Mesothelial cell of epicardium (in vitro differentiated cells): ENCODE data around the gene PCSK6. TPM values are rescaled to one million over a fixed set of nuclear protein-coding genes. Genes with fewer than 3 reads are reported as not detected.
A peak's percentile ranks its signal among the peaks of the same experiment; 100 is the strongest.

Experiments
- DNase-seq, 2 experiments: peaks; one replicate each; pipeline ENCODE4 v3.0.0; 2021; ENCODE audit warnings: low spot score in 2 of 2; ENCODE audit not compliant: unreplicated experiment in 2 of 2
- H3K27ac Mint-ChIP-seq: 2 replicates; pipeline ENCODE4 v1.8.0; 2021; ENCODE audit warnings: mixed read lengths
- H3K27me3 Mint-ChIP-seq: 2 replicates; pipeline ENCODE4 v1.8.0; 2021; ENCODE audit warnings: low read depth, mixed read lengths
- H3K36me3 Mint-ChIP-seq: 2 replicates; pipeline ENCODE4 v1.8.0; 2021; ENCODE audit warnings: mixed read lengths
- H3K4me1 Mint-ChIP-seq: 2 replicates; pipeline ENCODE4 v1.8.0; 2021; ENCODE audit warnings: mixed read lengths
- H3K4me3 Mint-ChIP-seq: 2 replicates; pipeline ENCODE4 v1.8.0; 2021; ENCODE audit warnings: mild to moderate bottlenecking, moderate library complexity, mixed read lengths
- H3K9me3 Mint-ChIP-seq: 2 replicates; pipeline ENCODE4 v1.8.0; 2021; ENCODE audit warnings: mixed read lengths
- total RNA-seq: library from RNA; stranded (reverse); gene quantifications from 3 replicates; pipeline ENCODE4 v1.2.1, GENCODE V29; 2021
- TF ChIP-seq, protein P1 (sequence below): fragments of 200-600 bp; sonication (generic); IDR thresholded peaks from one replicate; pipeline ENCODE4 v1.5.0; 2021; ENCODE audit warnings: antibody characterized with exemption; ENCODE audit not compliant: unreplicated experiment

The PCSK6 gene
- total RNA-seq, 1 donor from 2014 or later: 4.5 TPM

DNA sequence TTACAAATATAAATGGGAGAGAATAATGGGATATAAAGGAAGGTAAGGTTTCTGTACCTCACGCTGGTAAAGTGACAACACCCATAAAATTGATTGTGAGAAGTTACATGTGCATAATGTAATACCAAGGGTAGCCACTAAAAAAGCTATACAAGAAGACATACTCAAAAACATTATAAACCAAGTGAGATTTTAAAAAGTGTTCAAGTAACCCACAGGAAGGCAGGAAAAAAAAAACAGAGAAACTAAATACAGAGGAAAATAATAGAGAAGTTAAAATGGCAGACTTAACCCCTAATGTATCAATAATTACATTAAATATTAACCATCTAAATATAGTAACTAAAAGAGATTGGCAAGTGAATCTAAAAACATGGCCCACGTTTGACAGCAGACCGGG, 76.3 kb downstream of the PCSK6 start:
- Mint-ChIP-seq H3K36me3 (no peaks in the 10 kb centered on the region), H3K4me3 (no peak overlapping the region), H3K27ac (no peak overlapping the region), H3K27me3 (no peaks in the 10 kb centered on the region), H3K4me1 (no peaks in the 10 kb centered on the region), H3K9me3 (peaks cover 7% of the 10 kb centered on the region)
- TF ChIP-seq, protein P1, sequence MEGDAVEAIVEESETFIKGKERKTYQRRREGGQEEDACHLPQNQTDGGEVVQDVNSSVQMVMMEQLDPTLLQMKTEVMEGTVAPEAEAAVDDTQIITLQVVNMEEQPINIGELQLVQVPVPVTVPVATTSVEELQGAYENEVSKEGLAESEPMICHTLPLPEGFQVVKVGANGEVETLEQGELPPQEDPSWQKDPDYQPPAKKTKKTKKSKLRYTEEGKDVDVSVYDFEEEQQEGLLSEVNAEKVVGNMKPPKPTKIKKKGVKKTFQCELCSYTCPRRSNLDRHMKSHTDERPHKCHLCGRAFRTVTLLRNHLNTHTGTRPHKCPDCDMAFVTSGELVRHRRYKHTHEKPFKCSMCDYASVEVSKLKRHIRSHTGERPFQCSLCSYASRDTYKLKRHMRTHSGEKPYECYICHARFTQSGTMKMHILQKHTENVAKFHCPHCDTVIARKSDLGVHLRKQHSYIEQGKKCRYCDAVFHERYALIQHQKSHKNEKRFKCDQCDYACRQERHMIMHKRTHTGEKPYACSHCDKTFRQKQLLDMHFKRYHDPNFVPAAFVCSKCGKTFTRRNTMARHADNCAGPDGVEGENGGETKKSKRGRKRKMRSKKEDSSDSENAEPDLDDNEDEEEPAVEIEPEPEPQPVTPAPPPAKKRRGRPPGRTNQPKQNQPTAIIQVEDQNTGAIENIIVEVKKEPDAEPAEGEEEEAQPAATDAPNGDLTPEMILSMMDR: peak; percentile 15
- no peak for DNase-seq

DNA sequence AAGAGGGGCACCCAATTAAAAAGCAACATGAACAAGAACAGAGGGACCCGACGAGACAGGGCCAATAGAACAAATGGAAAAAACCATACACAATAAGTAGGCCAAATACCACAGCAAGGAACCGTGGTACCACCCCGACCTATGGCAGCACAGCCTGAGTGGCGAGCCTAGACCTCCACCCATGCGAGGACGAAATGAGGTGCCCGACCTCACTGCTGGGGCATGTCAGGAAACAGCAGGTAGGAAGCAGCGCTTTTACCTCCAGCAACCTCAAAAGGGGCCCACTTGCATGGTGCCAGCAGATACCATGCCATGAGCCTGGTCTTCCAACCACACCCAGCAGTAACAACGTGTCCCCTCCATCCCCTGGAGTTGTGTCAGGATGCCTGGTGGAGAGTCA, 77.9 kb downstream of the PCSK6 start:
- no peak overlapping the region for H3K27ac Mint-ChIP-seq
- H3K27me3 Mint-ChIP-seq: no peaks in the 10 kb centered on the region
- no peaks in the 10 kb centered on the region for H3K36me3 Mint-ChIP-seq
- no peaks in the 10 kb centered on the region for H3K4me1 Mint-ChIP-seq
- no peak overlapping the region for H3K4me3 Mint-ChIP-seq
- peaks cover 7% of the 10 kb centered on the region for H3K9me3 Mint-ChIP-seq
- DNase-seq: peak in 1 of 2 experiments; percentile 22
- TF ChIP-seq, protein P1: no peak

DNA sequence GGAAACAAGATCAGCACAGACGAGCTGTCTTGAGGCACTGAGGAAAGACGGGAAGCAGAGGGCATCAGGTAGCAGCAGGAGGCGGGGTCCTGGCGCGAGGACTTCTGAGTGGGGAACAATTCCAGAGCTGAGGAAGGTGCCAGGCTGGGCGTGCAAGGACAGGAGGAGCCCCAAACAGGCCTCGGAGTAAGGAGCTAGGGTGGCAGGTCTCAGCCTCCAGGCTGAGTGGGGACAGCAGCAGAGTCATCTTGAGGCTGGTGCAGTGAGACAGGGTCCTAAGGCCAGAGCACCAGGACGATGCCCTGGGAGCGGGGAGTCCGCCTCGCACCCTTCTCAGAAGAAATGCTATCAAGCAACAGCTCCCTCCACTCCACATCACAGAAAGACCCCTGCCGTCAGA, 78.4 kb downstream of the PCSK6 start:
- H3K9me3 Mint-ChIP-seq: peaks cover 5% of the 10 kb centered on the region
- H3K4me3 Mint-ChIP-seq: no peak overlapping the region
- H3K27ac Mint-ChIP-seq: no peak overlapping the region
- H3K36me3 Mint-ChIP-seq: no peaks in the 10 kb centered on the region
- H3K27me3 Mint-ChIP-seq: no peaks in the 10 kb centered on the region
- H3K4me1 Mint-ChIP-seq: no peaks in the 10 kb centered on the region
- DNase-seq: peak in 1 of 2 experiments; percentile 27
- TF ChIP-seq, protein P1: no peak

DNA sequence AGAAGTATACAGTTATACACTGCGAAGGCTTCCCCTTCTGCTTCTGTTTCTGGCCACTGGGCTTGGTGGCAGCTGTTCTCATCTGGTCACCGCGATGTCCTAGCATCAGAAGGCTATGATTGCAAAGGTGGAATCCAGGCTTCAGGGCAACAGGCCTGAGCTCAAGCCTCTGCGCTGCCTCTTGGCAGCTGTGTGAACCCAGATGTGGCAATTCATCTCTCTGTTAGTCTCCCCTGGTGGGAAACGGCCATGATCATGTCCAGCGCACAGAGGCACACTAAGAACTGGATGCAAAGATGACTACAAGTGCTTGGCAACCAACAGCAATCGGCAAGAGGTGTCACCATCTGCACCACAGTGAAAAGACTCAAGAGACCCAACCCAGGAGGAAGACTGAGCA, 78.9 kb downstream of the PCSK6 start:
- Mint-ChIP-seq H3K36me3 (no peaks in the 10 kb centered on the region), H3K27ac (no peak overlapping the region), H3K9me3 (peaks cover under 1% of the 10 kb centered on the region), H3K27me3 (no peaks in the 10 kb centered on the region), H3K4me1 (no peaks in the 10 kb centered on the region), H3K4me3 (no peak overlapping the region)
- peak in 1 of 2 experiments; percentile 30 for DNase-seq
- TF ChIP-seq, protein P1: no peak

DNA sequence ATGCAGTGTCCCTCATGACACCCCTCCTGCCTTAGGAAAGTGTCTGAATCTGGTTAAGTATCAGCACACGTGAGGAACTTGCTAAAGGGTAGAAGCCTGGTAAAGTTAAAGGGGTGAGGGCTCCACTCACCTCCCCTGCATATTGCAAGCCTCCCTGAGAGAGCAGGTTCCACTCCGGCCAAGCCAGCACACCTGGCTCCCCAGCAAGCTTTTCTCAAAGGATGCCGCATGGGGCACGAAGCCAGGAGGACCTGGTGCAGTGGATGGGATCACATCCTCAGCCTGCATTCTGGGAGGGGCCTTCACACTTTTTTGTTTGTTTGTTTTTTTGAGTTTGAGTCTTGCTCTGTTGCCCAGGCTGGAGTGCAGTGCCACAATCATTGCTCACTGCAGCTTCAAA, 79.9 kb downstream of the PCSK6 start:
- TF ChIP-seq, protein P1: no peak
- Mint-ChIP-seq H3K27ac (no peak overlapping the region), H3K4me1 (no peaks in the 10 kb centered on the region), H3K9me3 (no peaks in the 10 kb centered on the region), H3K4me3 (no peak overlapping the region), H3K36me3 (no peaks in the 10 kb centered on the region), H3K27me3 (no peaks in the 10 kb centered on the region)
- peak in 1 of 2 experiments; percentile 10 for DNase-seq
